SK-N-MC (cell line): ENCODE measurements around the gene NDUFS6.

Source experiments
- EZH2 ChIP-seq: fragments of 200-600 bp; sonication (generic); IDR thresholded peaks from one replicate; pipeline ENCODE4 v1.6.1; 2017; ENCODE audit warnings: antibody characterized with exemption
- POLR2AphosphoS5 ChIP-seq: IDR thresholded peaks from 2 replicates; pipeline ENCODE4 v1.6.1; 2012; ENCODE audit warnings: mild to moderate bottlenecking, low read depth, low read length, borderline replicate concordance

DNA sequence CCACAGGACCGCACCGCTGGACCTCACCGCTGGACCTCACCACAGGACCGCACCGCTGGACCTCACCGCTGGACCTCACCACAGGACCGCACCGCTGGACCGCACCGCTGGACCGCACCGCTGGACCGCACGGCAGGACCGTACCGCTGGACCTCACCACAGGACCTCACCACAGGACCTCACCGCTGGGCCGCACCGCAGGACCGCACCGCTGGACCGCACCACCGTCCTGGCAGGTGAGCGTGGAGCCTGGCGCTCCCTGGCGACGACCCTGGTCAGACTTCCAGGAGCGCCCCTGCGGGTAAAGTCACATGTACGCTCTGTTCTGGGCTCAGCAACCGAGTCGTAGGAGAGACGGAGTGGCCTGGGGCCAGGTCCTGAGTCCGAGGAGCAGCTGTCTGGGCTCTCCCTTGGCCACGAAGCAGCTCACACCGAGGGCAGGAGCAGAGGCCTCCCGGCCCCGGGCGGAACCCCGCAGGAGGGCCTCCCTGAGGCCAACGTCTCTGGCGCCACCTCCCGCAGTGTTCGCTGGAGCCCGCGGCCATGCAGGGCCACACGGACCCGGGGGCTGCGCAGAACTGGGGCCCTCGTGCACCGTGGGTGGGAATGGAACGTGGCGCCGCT is 32.1 kb upstream of the NDUFS6 start:
- TF ChIP-seq EZH2: no peak
- TF ChIP-seq POLR2AphosphoS5: no peak
